GM23248 (cell line): ENCODE data around the gene TRIM9. TPM values are rescaled to one million over a fixed set of nuclear protein-coding genes. Genes with fewer than 3 reads are reported as not detected.

Experiments
- DNase-seq: peaks from one replicate; pipeline ENCODE4 v3.0.0-alpha.2; 2015
- H2AFZ ChIP-seq: fragments of 200-600 bp; sonication (generic); 2 replicates; pipeline ENCODE4 v1.6.1; 2016; ENCODE audit warnings: antibody characterized with exemption
- H3F3A ChIP-seq: fragments of 200-600 bp; sonication (generic); 2 replicates; pipeline ENCODE4 v1.6.1; 2016; ENCODE audit warnings: mild to moderate bottlenecking, antibody characterized with exemption, mixed run types; ENCODE audit not compliant: insufficient read depth
- H3K27ac ChIP-seq: fragments of 200-600 bp; sonication (generic); 2 replicates; pipeline ENCODE4 v1.5.1; 2016; ENCODE audit warnings: mild to moderate bottlenecking
- H3K27me3 ChIP-seq: fragments of 200-600 bp; sonication (generic); replicated peaks from 2 replicates; pipeline ENCODE4 v1.6.1; 2016; ENCODE audit warnings: mild to moderate bottlenecking; ENCODE audit not compliant: insufficient read depth
- H3K36me3 ChIP-seq: fragments of 200-600 bp; sonication (generic); 2 replicates; pipeline ENCODE4 v1.6.1; 2016; ENCODE audit warnings: low read depth, mild to moderate bottlenecking
- H3K4me1 ChIP-seq: fragments of 200-600 bp; sonication (generic); 2 replicates; pipeline ENCODE4 v1.6.1; 2016; ENCODE audit warnings: mild to moderate bottlenecking; ENCODE audit not compliant: insufficient read depth
- H3K4me2 ChIP-seq: fragments of 200-600 bp; sonication (generic); one replicate; pipeline ENCODE4 v1.6.1; 2016; ENCODE audit warnings: mild to moderate bottlenecking; ENCODE audit not compliant: unreplicated experiment
- H3K4me3 ChIP-seq: fragments of 200-600 bp; sonication (generic); 2 replicates; pipeline ENCODE4 v1.5.1; 2016; ENCODE audit warnings: mild to moderate bottlenecking
- H3K79me2 ChIP-seq: fragments of 200-600 bp; sonication (generic); 2 replicates; pipeline ENCODE4 v1.6.1; 2016; ENCODE audit warnings: mild to moderate bottlenecking; ENCODE audit not compliant: insufficient read depth
- H3K9ac ChIP-seq: fragments of 200-600 bp; sonication (generic); 2 replicates; pipeline ENCODE4 v1.6.1; 2016; ENCODE audit warnings: mild to moderate bottlenecking
- H3K9me2 ChIP-seq: fragments of 200-600 bp; sonication (generic); 2 replicates; pipeline ENCODE4 v1.6.1; 2016; ENCODE audit warnings: mixed run types, mild to moderate bottlenecking, moderate library complexity; ENCODE audit not compliant: insufficient read depth
- H3K9me3 ChIP-seq: fragments of 200-600 bp; sonication (generic); one replicate; pipeline ENCODE4 v1.6.1; 2017; ENCODE audit warnings: low read depth
- H4K20me1 ChIP-seq: fragments of 200-600 bp; sonication (generic); 2 replicates; pipeline ENCODE4 v1.6.0; 2016; ENCODE audit not compliant: insufficient read depth
- EZH2 ChIP-seq: fragments of 200-600 bp; sonication (generic); IDR thresholded peaks from 2 replicates; pipeline ENCODE4 v1.6.1; 2018; ENCODE audit warnings: antibody characterized with exemption, mild to moderate bottlenecking; ENCODE audit not compliant: insufficient read depth, poor library complexity, severe bottlenecking
- EZH2phosphoT487 ChIP-seq: fragments of 200-600 bp; sonication (generic); IDR thresholded peaks from 2 replicates; pipeline ENCODE4 v1.6.1; 2018; ENCODE audit warnings: antibody characterized with exemption, moderate library complexity, mild to moderate bottlenecking, low read depth; ENCODE audit not compliant: insufficient read depth
- WGBS, 2 experiments: methylation state at CpG; one replicate each; pipeline ENCODE4 v1.1.6; 2015 to 2017; ENCODE audit warnings: low lambda C conversion rate in 2 of 2, low coverage in 1 of 2; ENCODE audit errors: missing lambda C conversion rate in 2 of 2; 5-methylcytosine and 5-hydroxymethylcytosine counted together
- in situ Hi-C: fragments of 300-500 bp; cut with MboI; formaldehyde crosslinking; loops from 2 replicates; pipeline ENCODE4 v1.15.0; 2020
- polyA plus RNA-seq: library from polyadenylated mRNA; unstranded; fragments of >200 nt; fragmentation: Nextera tagmentation; extraction: Ambion mirVana; gene quantifications from 2 replicates; pipeline ENCODE4 v1.2.1, GENCODE V29; 2016
- total RNA-seq: library from RNA; depleted of rRNA; stranded (reverse); fragments of >200 nt; shearing (Covaris generic); gene quantifications from 2 replicates; pipeline ENCODE4 v1.2.3, GENCODE V29; 2014

Gene TRIM9
- total and polyA plus RNA-seq, 2 experiments from 2014 or later: 0.25 to 0.32 TPM

- H3K27me3 ChIP-seq: no peaks in the 10 kb centered on the region
- H3K9me3 ChIP-seq: no peaks in the 10 kb centered on the region
- no peak for TF ChIP-seq EZH2phosphoT487
- no peak for TF ChIP-seq EZH2
- no peaks in the 10 kb centered on the region for H3K79me2 ChIP-seq
- H4K20me1 ChIP-seq: no peaks in the 10 kb centered on the region
- no peaks in the 10 kb centered on the region for H3F3A ChIP-seq
- no peak overlapping the region for H3K4me3 ChIP-seq
- in situ Hi-C loops: no loop called here
- no peak overlapping the region for H2AFZ ChIP-seq
- H3K9me2 ChIP-seq: no peaks in the 10 kb centered on the region
- H3K36me3 ChIP-seq: no peaks in the 10 kb centered on the region
- H3K4me2 ChIP-seq: no peak overlapping the region
- no peak for DNase-seq
- peaks cover under 1% of the 10 kb centered on the region; the same call in 1 of the 2 replicates for H3K4me1 ChIP-seq
- no peak overlapping the region for H3K9ac ChIP-seq
- no peak overlapping the region for H3K27ac ChIP-seq
Observed at GRCh38 chr14:51024377-51024776, 70.5 kb downstream of the TRIM9 start.

GRCh38 chr14:51023964-51024363, 70.9 kb downstream of the TRIM9 start:
- no peaks in the 10 kb centered on the region for H3K36me3 ChIP-seq
- H3K4me2 ChIP-seq: no peak overlapping the region
- H3K27me3 ChIP-seq: no peaks in the 10 kb centered on the region
- H3K4me3 ChIP-seq: no peak overlapping the region
- WGBS, 2 experiments: 50 to 51% methylated on average over 3 of the region's 3 CpGs
- H3K4me1 ChIP-seq: peaks cover 5% of the 10 kb centered on the region
- H3K9ac ChIP-seq: no peak overlapping the region
- no peaks in the 10 kb centered on the region for H3K9me3 ChIP-seq
- no peak overlapping the region for H2AFZ ChIP-seq
- H3K79me2 ChIP-seq: no peaks in the 10 kb centered on the region
- no peak overlapping the region for H3K27ac ChIP-seq
- DNase-seq: peak; percentile 55
- no peaks in the 10 kb centered on the region for H3K9me2 ChIP-seq
- H4K20me1 ChIP-seq: no peaks in the 10 kb centered on the region
- no peaks in the 10 kb centered on the region; the same call in 1 of the 2 replicates for H3F3A ChIP-seq
- in situ Hi-C loops: no loop called here
- TF ChIP-seq EZH2phosphoT487: no peak
- TF ChIP-seq EZH2: no peak

- H3K9me2 ChIP-seq: no peaks in the 10 kb centered on the region
- in situ Hi-C loops: no loop called here
- no peak overlapping the region for H3K4me2 ChIP-seq
- WGBS, 2 experiments: 65 to 66% methylated on average over 4 of the region's 4 CpGs
- TF ChIP-seq EZH2phosphoT487: no peak
- TF ChIP-seq EZH2: no peak
- H3K4me3 ChIP-seq: no peak overlapping the region
- no peaks in the 10 kb centered on the region for H3K9me3 ChIP-seq
- no peaks in the 10 kb centered on the region for H3K79me2 ChIP-seq
- no peak for DNase-seq
- H2AFZ ChIP-seq: no peak overlapping the region
- no peak overlapping the region for H3K27ac ChIP-seq
- H3K27me3 ChIP-seq: no peaks in the 10 kb centered on the region
- H3K9ac ChIP-seq: no peak overlapping the region
- H4K20me1 ChIP-seq: no peaks in the 10 kb centered on the region
- H3F3A ChIP-seq: no peaks in the 10 kb centered on the region; the same call in 1 of the 2 replicates
- H3K36me3 ChIP-seq: no peaks in the 10 kb centered on the region
- peaks cover 12% of the 10 kb centered on the region for H3K4me1 ChIP-seq
Observed at GRCh38 chr14:51022769-51023168, 72.1 kb downstream of the TRIM9 start.

DNA sequence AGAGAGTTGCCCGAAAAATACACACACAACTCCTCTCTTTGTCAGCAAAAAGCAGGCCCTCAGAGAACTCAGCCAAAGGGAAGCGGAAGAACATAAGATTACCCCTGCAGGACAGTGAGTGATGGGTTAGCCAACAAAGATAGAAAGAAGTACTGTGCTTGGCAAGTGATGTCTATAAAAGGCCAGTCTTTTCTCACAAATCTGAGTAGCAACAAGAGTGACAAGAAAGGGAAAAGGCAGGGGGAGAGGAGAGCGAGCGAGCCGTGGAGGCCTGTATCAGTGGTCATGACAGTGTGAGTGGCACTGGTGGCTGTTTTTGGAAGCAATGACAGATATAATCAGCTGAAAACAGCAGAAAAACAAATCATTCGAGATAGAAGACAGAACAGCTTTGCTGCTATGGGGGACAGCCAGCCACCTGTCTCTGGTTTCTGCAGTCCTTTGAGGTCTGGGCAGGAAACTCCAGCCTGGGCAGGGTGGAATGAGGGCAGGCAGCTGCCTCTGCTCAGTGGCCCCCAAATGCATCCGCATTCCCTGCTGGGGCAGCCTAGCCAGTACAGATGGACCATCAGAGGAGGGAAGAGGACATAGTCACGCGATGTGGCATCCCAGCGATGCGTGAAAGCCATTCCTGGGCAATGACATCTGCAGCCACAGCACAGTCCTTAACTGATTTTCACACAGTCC, 74.7 kb downstream of the TRIM9 start:
- H3K27ac ChIP-seq: no peak overlapping the region
- no peaks in the 10 kb centered on the region for H3K79me2 ChIP-seq
- 86 to 87% methylated on average over 11 of the region's 11 CpGs for WGBS, 2 experiments
- H4K20me1 ChIP-seq: no peaks in the 10 kb centered on the region
- TF ChIP-seq EZH2 (no peak), EZH2phosphoT487 (no peak)
- no peaks in the 10 kb centered on the region; the same call in 1 of the 2 replicates for H3F3A ChIP-seq
- H3K4me1 ChIP-seq: peaks cover 12% of the 10 kb centered on the region
- in situ Hi-C loops: no loop called here
- 0 out of 2 replicates have a peak, but pooled peaks cover 5% of the 10 kb centered on the region for H3K9me2 ChIP-seq
- H3K36me3 ChIP-seq: no peaks in the 10 kb centered on the region
- no peak overlapping the region for H3K4me2 ChIP-seq
- no peak overlapping the region for H2AFZ ChIP-seq
- H3K4me3 ChIP-seq: no peak overlapping the region
- DNase-seq: no peak
- H3K27me3 ChIP-seq: no peaks in the 10 kb centered on the region
- no peak overlapping the region for H3K9ac ChIP-seq
- H3K9me3 ChIP-seq: no peaks in the 10 kb centered on the region
